ENCODE data around the gene FRYL.

DNA sequence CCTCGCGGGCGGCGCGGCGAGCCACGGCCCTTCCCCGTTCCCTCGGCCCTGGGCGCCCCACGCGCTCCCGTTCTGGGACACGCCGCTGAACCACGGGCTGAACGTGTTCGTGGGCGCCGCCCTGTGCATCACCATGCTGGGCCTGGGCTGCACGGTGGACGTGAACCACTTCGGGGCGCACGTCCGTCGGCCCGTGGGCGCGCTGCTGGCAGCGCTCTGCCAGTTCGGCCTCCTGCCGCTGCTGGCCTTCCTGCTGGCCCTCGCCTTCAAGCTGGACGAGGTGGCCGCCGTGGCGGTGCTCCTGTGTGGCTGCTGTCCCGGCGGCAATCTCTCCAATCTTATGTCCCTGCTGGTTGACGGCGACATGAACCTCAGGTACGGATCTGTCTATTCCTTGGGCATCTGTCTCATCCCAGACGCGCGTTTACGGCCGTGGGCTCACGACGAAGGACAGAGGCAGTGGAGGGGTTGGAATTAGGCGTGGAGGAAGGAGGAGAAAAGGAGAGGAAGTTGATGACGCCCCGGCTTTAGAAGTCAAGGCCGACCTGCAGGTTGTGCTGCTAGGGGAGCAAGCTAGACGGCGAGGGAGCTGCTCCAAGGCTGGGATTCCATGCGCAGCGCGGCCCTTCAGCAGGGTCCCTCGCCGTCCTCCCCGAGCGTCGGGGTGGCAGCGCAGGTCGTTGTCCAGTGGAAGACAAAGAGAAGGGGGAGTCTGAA lies 296.1 kb downstream of the FRYL start:
- TF ChIP-seq, protein P1, sequence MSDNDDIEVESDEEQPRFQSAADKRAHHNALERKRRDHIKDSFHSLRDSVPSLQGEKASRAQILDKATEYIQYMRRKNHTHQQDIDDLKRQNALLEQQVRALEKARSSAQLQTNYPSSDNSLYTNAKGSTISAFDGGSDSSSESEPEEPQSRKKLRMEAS (IDR thresholded peaks at IDR 0.05), result no peak
- TF ChIP-seq ASH2L (IDR thresholded peaks at IDR 0.05; ENCODE audit: low read length) (no peak), CTCF (IDR thresholded peaks at IDR 0.05; ENCODE audit: control extremely low read depth in 1 of 3, insufficient read depth in 1 of 3, low read depth in 1 of 3, low read length in 3 of 3) (no peak), BACH1 (IDR thresholded peaks at IDR 0.05; ENCODE audit: low read length) (no peak; the same call in 1 of the 2 replicates), POLR2A (IDR thresholded peaks at IDR 0.05; ENCODE audit: control extremely low read depth in 1 of 2, low read depth in 2 of 2, low read length in 2 of 2) (no peak), ATF2 (IDR thresholded peaks at IDR 0.05; ENCODE audit: low read length) (no peak), RFX5 (IDR thresholded peaks at IDR 0.05; ENCODE audit: borderline replicate concordance, low read depth, low read length) (no peak), HDAC6 (IDR thresholded peaks at IDR 0.05; ENCODE audit: low read depth, low read length) (no peak), EP300 (IDR thresholded peaks at IDR 0.05; ENCODE audit: borderline replicate concordance in 1 of 2, low read depth in 2 of 2, low read length in 2 of 2) (no peak), SP1 (IDR thresholded peaks at IDR 0.05; ENCODE audit: low read depth, low read length) (no peak)

Data from H1 (cell line).